Erythroblast (primary cell): ENCODE measurements around the gene PBX1.

Source experiments
- GATA1 ChIP-seq: IDR thresholded peaks from 2 replicates; pipeline ENCODE4 v1.6.1; 2011; ENCODE audit warnings: low read depth, mild to moderate bottlenecking, control low read depth, low read length, moderate library complexity
- POLR2A ChIP-seq: IDR thresholded peaks from 2 replicates; pipeline ENCODE4 v1.6.1; 2011; ENCODE audit warnings: mild to moderate bottlenecking, low read length

GRCh38 chr1:164604541-164604940 is 45.6 kb downstream of the PBX1 start:
- no peak for TF ChIP-seq POLR2A
- TF ChIP-seq GATA1 = no peak
